Activated naive CD8-positive, alpha-beta T cell (primary cell): ENCODE measurements around the gene DHFR.
"Not testable (repeated sequence)": the region's sequence is repeated elsewhere in the genome, so short reads cannot be mapped to it uniquely, and the experiment has no call there.

Experiments
- H3K27ac Mint-ChIP-seq: one replicate; pipeline ENCODE4 v1.8.0; 2021; ENCODE audit warnings: mixed read lengths
- H3K27me3 Mint-ChIP-seq: one replicate; pipeline ENCODE4 v1.8.0; 2021; ENCODE audit warnings: mixed read lengths
- H3K36me3 Mint-ChIP-seq: one replicate; pipeline ENCODE4 v1.8.0; 2021; ENCODE audit warnings: mixed read lengths
- H3K4me1 Mint-ChIP-seq: one replicate; pipeline ENCODE4 v1.8.0; 2021; ENCODE audit warnings: low read depth, mixed read lengths
- H3K4me3 Mint-ChIP-seq: one replicate; pipeline ENCODE4 v1.8.0; 2021; ENCODE audit warnings: mild to moderate bottlenecking, mixed read lengths
- H3K9me3 Mint-ChIP-seq: one replicate; pipeline ENCODE4 v1.8.0; 2021; ENCODE audit warnings: low read depth, mixed read lengths

DHFR gene

DNA sequence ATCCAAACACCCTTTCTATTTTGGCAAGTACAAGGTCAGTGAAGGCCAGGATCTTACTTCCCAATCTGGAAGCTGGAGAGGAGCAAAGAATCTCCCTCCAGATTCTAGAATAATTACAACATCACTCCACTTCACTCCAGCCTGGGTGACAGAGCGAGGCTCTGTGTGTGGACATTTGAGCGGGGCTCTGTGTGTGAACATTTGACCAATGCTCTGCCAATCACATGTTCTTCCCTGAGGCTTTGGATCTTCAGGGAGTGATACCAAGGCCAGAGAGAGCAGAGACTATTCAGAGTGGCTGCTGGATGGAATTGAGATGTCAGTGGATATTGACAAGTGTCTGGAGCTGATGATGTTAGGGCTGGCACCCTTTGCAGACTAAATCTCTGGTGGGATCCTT, 60.0 kb downstream of the DHFR start:
- H3K36me3 Mint-ChIP-seq = no peaks in the 10 kb centered on the region
- H3K27me3 Mint-ChIP-seq = peaks cover 4% of the 10 kb centered on the region
- H3K27ac Mint-ChIP-seq = no peak overlapping the region
- H3K4me1 Mint-ChIP-seq = no peaks in the 10 kb centered on the region
- no peak overlapping the region for H3K4me3 Mint-ChIP-seq
- H3K9me3 Mint-ChIP-seq = no peaks in the 10 kb centered on the region

DNA sequence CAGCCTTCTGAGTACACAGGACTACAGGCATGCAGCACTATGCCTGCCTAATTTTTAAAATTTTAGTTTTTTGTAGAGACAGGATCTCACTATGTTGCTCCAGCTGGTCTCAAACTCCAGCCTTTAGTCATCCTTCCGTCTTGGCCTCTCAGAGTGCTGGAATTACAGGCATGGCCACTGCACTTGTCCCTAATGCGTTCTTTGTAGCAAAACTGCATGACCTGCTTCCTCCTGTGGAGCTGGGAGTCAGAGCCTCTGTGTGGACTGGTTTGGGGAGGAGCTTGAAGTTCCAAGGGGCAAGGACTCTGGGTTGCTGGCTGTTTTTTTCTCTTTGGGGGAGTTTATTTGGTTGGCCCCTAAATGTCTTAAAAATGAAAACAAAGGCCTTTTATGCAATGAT, 62.0 kb downstream of the DHFR start:
- no peak overlapping the region for H3K4me3 Mint-ChIP-seq
- no peaks in the 10 kb centered on the region for H3K4me1 Mint-ChIP-seq
- H3K27ac Mint-ChIP-seq = no peak overlapping the region
- peaks cover 2% of the 10 kb centered on the region for H3K27me3 Mint-ChIP-seq
- H3K9me3 Mint-ChIP-seq = no peaks in the 10 kb centered on the region
- no peaks in the 10 kb centered on the region for H3K36me3 Mint-ChIP-seq

DNA sequence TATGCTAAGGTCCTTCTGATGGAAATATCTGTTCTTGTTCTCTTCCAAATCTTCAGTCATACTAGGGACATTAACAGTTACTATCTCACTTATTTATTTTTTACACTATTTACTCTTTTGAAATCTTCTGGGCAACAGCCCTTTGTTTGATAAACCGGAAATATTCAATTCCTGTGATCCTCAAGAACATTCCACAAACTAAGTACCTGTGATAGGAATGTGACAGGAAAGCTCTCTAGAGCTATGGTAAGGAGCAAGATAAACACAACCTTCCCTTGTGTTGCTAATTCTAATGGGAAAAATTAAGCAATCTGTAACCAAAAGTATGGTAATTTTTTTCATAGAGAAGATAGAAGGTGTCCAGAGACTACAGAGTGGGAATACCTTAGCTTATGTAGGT, 62.7 kb downstream of the DHFR start:
- no peaks in the 10 kb centered on the region for H3K36me3 Mint-ChIP-seq
- no peaks in the 10 kb centered on the region for H3K9me3 Mint-ChIP-seq

GRCh38 chr5:80591352-80591751, 63.4 kb downstream of the DHFR start:
- Mint-ChIP-seq H3K27me3 (peaks cover 2% of the 10 kb centered on the region), H3K9me3 (no peaks in the 10 kb centered on the region), H3K36me3 (no peaks in the 10 kb centered on the region), H3K27ac (no peak overlapping the region), H3K4me1 (no peaks in the 10 kb centered on the region), H3K4me3 (no peak overlapping the region)

More for the DNA sequence above, 62.7 kb downstream of the DHFR start:
- H3K4me3 Mint-ChIP-seq = no peak overlapping the region
- no peak overlapping the region for H3K27ac Mint-ChIP-seq
- peaks cover 2% of the 10 kb centered on the region for H3K27me3 Mint-ChIP-seq
- no peaks in the 10 kb centered on the region for H3K4me1 Mint-ChIP-seq

DNA sequence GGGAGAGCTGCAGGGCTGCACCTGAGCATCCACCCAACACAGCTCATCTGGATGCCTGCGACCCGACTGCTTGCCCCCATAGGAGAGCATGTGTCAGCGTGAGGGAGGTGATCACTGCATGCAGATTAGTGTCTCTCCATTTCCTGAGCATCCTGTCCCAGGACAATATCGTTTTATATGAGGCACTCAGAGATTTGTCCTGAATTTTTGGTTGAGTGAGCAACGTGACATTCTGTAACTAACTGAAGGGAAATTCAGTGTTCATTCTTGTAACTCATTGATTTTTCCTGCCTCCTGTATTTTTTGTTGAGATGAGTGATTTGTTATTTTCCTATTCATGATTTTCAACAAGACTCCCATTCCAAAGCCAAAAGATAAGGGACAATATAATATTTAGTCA, 64.0 kb downstream of the DHFR start:
- peaks cover 2% of the 10 kb centered on the region for H3K27me3 Mint-ChIP-seq
- no peak overlapping the region for H3K27ac Mint-ChIP-seq
- no peak overlapping the region for H3K4me3 Mint-ChIP-seq
- no peaks in the 10 kb centered on the region for H3K4me1 Mint-ChIP-seq
- no peaks in the 10 kb centered on the region for H3K36me3 Mint-ChIP-seq
- no peaks in the 10 kb centered on the region for H3K9me3 Mint-ChIP-seq

GRCh38 chr5:80588858-80589540, 65.8 kb downstream of the DHFR start:
- no peaks in the 10 kb centered on the region for H3K36me3 Mint-ChIP-seq
- H3K27me3 Mint-ChIP-seq = peaks cover 2% of the 10 kb centered on the region
- no peaks in the 10 kb centered on the region for H3K4me1 Mint-ChIP-seq
- no peak overlapping the region for H3K27ac Mint-ChIP-seq
- no peak overlapping the region for H3K4me3 Mint-ChIP-seq
- H3K9me3 Mint-ChIP-seq = no peaks in the 10 kb centered on the region

GRCh38 chr5:80584770-80585169, 70.0 kb downstream of the DHFR start:
- Mint-ChIP-seq H3K4me1 (no peaks in the 10 kb centered on the region), H3K9me3 (no peaks in the 10 kb centered on the region), H3K27ac (no peak overlapping the region), H3K4me3 (no peak overlapping the region), H3K36me3 (no peaks in the 10 kb centered on the region), H3K27me3 (peaks cover 4% of the 10 kb centered on the region)

DNA sequence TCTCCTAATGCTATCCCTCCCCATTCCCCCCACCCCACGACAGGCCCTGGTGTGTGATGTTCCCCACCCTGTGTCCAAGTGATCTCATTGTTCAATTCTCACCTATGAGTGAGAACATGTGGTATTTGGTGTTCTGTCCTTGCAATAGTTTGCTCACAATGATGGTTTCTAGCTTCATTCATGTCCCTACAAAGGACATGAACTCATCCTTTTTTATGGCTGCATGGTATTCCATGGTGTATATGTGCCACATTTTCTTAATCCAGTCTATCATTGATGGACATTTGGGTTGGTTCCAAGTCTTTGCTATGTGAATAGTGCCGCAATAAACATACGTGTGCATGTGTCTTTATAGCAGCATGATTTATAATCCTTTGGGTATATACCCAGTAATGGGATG, 74.5 kb downstream of the DHFR start:
- not testable (repeated sequence) for H3K36me3 Mint-ChIP-seq, H3K9me3 Mint-ChIP-seq, H3K4me1 Mint-ChIP-seq, H3K27ac Mint-ChIP-seq, H3K4me3 Mint-ChIP-seq, H3K27me3 Mint-ChIP-seq

- peaks cover 7% of the 10 kb centered on the region for H3K27me3 Mint-ChIP-seq
- no peaks in the 10 kb centered on the region for H3K9me3 Mint-ChIP-seq
- no peak overlapping the region for H3K27ac Mint-ChIP-seq
- H3K36me3 Mint-ChIP-seq = no peaks in the 10 kb centered on the region
- H3K4me1 Mint-ChIP-seq = no peaks in the 10 kb centered on the region
- H3K4me3 Mint-ChIP-seq = no peak overlapping the region
These were observed 75.7 kb downstream of the DHFR start for GRCh38 chr5:80579050-80579449.

- Mint-ChIP-seq H3K27me3 (peaks cover 12% of the 10 kb centered on the region), H3K4me1 (no peaks in the 10 kb centered on the region), H3K4me3 (no peak overlapping the region), H3K9me3 (no peaks in the 10 kb centered on the region), H3K27ac (no peak overlapping the region), H3K36me3 (no peaks in the 10 kb centered on the region)
These were observed 77.1 kb downstream of the DHFR start for GRCh38 chr5:80577707-80578106.

DNA sequence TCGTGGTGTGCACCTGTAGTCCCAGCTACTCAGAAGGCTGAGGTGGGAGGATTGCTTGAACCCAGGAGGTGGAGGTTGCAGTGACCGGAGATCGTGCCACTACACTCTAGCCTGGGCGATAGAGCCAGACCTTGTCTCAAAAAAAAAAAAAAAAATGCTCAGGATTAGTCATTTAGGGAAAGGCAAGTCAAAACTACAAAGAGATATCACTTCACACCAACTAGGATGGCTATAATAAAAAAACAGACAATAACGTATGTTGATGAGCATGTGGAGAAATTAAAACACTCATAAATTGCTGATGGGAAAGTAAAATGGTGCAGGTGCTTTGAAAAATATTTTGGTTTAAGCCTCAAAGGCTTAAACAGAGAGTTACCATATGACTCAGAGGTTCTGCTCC, 78.4 kb downstream of the DHFR start:
- Mint-ChIP-seq H3K36me3 (no peaks in the 10 kb centered on the region), H3K4me1 (no peaks in the 10 kb centered on the region), H3K4me3 (no peak overlapping the region)

More for the DNA sequence above, 78.4 kb downstream of the DHFR start:
- Mint-ChIP-seq H3K27ac (no peak overlapping the region), H3K9me3 (no peaks in the 10 kb centered on the region), H3K27me3 (peaks cover 17% of the 10 kb centered on the region)
